Nephron progenitor cell (in vitro differentiated cells): Measurements from ENCODE around the gene AMOTL2.
A peak's percentile ranks its signal among the peaks of the same experiment; 100 is the strongest.

Source experiments
- DNase-seq: peaks from one replicate; pipeline ENCODE4 v3.0.0; 2021
- H3K27ac Mint-ChIP-seq: 2 replicates; pipeline ENCODE4 v1.8.0; 2021; ENCODE audit warnings: mild to moderate bottlenecking, moderate library complexity, mixed read lengths
- H3K27me3 Mint-ChIP-seq: 2 replicates; pipeline ENCODE4 v1.8.0; 2021; ENCODE audit warnings: mild to moderate bottlenecking, low read depth, mixed read lengths; ENCODE audit not compliant: poor library complexity
- H3K36me3 Mint-ChIP-seq: 2 replicates; pipeline ENCODE4 v1.8.0; 2021; ENCODE audit warnings: low read depth, mixed read lengths
- H3K4me1 Mint-ChIP-seq: 2 replicates; pipeline ENCODE4 v1.8.0; 2021; ENCODE audit warnings: mixed read lengths
- H3K4me3 Mint-ChIP-seq: 2 replicates; pipeline ENCODE4 v1.8.0; 2021; ENCODE audit warnings: mild to moderate bottlenecking, moderate library complexity, mixed read lengths
- H3K9me3 Mint-ChIP-seq: 2 replicates; pipeline ENCODE4 v1.8.0; 2021; ENCODE audit warnings: mild to moderate bottlenecking, moderate library complexity, mixed read lengths
- CTCF ChIP-seq: fragments of 200-600 bp; sonication (generic); IDR thresholded peaks from 2 replicates; pipeline ENCODE4 v1.5.0; 2021; ENCODE audit warnings: antibody characterized with exemption

The AMOTL2 gene

GRCh38 chr3:134311693-134312071 lies 62.6 kb downstream of the AMOTL2 start:
- peaks cover 70% of the 10 kb centered on the region for H3K4me1 Mint-ChIP-seq
- H3K4me3 Mint-ChIP-seq: no peak overlapping the region
- no peak for DNase-seq
- no peak for TF ChIP-seq CTCF
- H3K9me3 Mint-ChIP-seq: no peaks in the 10 kb centered on the region
- peaks cover 27% of the 10 kb centered on the region for H3K27me3 Mint-ChIP-seq
- no peak overlapping the region for H3K27ac Mint-ChIP-seq
- H3K36me3 Mint-ChIP-seq: no peaks in the 10 kb centered on the region

DNA sequence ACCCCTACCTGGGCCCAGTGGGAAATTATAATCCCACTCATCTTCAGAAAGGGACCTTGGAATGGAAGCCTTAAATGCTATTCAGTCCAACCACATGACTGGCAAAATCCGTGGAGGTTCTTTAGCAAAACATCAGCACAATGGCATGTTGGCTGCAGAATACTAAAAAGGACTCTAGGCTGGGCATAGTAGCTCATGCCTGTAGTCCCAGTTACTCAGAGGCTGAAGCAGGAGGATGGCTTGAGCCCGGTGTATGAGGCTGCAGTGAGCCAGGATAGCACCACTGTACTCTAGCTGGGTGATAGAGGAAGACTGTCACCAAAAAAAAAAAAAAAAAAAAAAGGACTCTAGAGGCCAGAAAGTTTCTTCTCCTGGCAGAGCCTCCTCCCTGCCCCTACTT lies 63.0 kb downstream of the AMOTL2 start:
- Mint-ChIP-seq H3K9me3 (no peaks in the 10 kb centered on the region), H3K27me3 (peaks cover 29% of the 10 kb centered on the region), H3K4me1 (peaks cover 70% of the 10 kb centered on the region), H3K36me3 (no peaks in the 10 kb centered on the region), H3K27ac (no peak overlapping the region), H3K4me3 (no peak overlapping the region)
- no peak for DNase-seq
- TF ChIP-seq CTCF: no peak

- H3K4me1 Mint-ChIP-seq: peaks cover 61% of the 10 kb centered on the region
- H3K9me3 Mint-ChIP-seq: no peaks in the 10 kb centered on the region
- TF ChIP-seq CTCF: no peak
- H3K27ac Mint-ChIP-seq: peak overlapping the region; percentile 92
- peaks cover 26% of the 10 kb centered on the region for H3K27me3 Mint-ChIP-seq
- H3K4me3 Mint-ChIP-seq: peak overlapping the region; percentile 9
- DNase-seq: no peak
- H3K36me3 Mint-ChIP-seq: no peaks in the 10 kb centered on the region
These were observed 64.1 kb downstream of the AMOTL2 start for GRCh38 chr3:134309987-134310700.

DNA sequence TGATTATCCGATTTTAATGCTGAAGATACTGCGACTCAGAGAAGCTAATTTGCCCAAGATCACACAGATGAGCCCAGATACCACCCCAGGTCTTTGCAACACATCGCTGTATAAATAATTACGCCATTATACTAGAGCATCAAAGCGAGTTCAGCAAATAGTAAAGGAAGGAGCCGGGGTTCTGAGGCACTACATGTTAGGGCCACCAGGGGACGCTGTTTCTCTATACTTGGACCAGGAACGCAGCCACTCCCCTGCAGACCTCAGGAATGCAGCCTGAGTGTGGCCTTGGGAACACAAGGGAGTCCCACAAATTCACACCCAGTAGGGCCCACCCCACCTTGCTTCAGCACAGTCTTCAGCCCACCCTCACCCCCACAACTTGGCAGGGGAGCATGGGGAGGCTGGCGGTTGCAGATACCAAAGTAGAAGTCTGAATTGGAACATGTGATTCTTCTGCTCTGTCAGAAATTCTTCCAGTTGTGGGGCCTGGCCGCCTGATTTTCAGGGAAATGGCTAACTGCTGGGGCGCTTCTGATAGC lies 65.8 kb downstream of the AMOTL2 start:
- Mint-ChIP-seq H3K27me3 (peaks cover 13% of the 10 kb centered on the region), H3K36me3 (no peaks in the 10 kb centered on the region), H3K9me3 (no peaks in the 10 kb centered on the region), H3K4me1 (peaks cover 43% of the 10 kb centered on the region), H3K4me3 (no peak overlapping the region), H3K27ac (peak overlapping the region; percentile 88)
- DNase-seq: peak; percentile 89
- TF ChIP-seq CTCF: peak; percentile 100

- Mint-ChIP-seq H3K27me3 (peaks cover 13% of the 10 kb centered on the region), H3K9me3 (no peaks in the 10 kb centered on the region), H3K36me3 (no peaks in the 10 kb centered on the region), H3K4me1 (peaks cover 43% of the 10 kb centered on the region), H3K4me3 (no peak overlapping the region), H3K27ac (no peak overlapping the region)
- TF ChIP-seq CTCF: no peak
- DNase-seq: no peak
These were observed 66.8 kb downstream of the AMOTL2 start for GRCh38 chr3:134307425-134307824.

DNA sequence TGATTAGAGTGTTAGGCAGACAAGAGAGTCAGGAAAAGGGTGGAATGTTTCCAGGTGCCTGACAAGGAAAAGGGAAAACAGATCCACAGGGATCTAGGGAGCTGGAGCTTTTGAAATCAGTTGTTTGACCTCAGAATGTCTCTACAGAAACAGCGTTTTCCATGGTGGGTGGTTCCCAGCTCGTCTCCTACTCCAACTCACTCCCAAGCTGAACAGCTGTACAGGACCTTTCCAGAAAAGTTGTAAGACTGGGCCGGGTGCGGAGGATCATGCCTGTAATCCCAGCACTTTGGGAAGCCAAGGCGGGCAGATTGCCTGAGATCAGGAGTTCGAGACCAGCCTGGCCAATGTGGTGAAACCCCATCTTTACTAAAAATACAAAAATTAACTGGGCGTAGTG lies 67.9 kb downstream of the AMOTL2 start:
- no peak for DNase-seq
- H3K9me3 Mint-ChIP-seq: no peaks in the 10 kb centered on the region
- peaks cover 9% of the 10 kb centered on the region for H3K27me3 Mint-ChIP-seq
- TF ChIP-seq CTCF: no peak
- H3K27ac Mint-ChIP-seq: no peak overlapping the region
- peaks cover 34% of the 10 kb centered on the region for H3K4me1 Mint-ChIP-seq
- H3K36me3 Mint-ChIP-seq: no peaks in the 10 kb centered on the region
- no peak overlapping the region for H3K4me3 Mint-ChIP-seq
